ENCODE results near the gene TMEM255B.
A peak's percentile ranks its signal among the peaks of the same experiment; 100 is the strongest.
"Not testable (repeated sequence)": the region's sequence is repeated elsewhere in the genome, so short reads cannot be mapped to it uniquely, and the experiment has no call there.

Gene TMEM255B

DNA sequence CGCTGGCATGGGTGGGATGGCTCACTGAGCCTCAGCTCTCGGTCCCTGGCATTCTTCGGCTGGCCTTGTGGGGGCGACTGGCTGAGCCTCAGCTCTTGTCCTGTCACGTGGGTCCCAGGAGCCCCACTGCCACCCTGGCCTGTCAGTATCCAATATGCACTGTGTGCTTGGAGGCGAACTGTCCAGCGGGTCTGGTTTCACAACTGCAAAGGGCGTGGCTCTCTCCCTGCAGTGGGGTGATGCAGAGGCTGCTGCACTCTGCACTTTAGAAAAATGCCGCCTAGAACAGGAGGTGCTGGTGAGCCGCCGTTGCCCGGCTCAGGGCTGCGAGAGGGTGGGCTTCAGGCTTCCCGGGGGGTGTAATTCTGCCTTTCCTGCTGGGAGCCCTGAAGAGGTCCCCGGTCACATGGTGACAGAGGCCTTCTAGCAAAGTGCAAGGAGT is 17.0 kb upstream of the TMEM255B start:
- DNase-seq, result peak; percentile 29
- Mint-ChIP-seq H3K9me3 (no peaks in the 10 kb centered on the region), H3K4me1 (peaks cover 24% of the 10 kb centered on the region), H3K27ac (no peak overlapping the region), H3K4me3 (no peak overlapping the region), H3K36me3 (ENCODE audit: low read depth) (no peaks in the 10 kb centered on the region), H3K27me3 (peaks cover 19% of the 10 kb centered on the region)
- peak; percentile 64 for ATAC-seq

DNA sequence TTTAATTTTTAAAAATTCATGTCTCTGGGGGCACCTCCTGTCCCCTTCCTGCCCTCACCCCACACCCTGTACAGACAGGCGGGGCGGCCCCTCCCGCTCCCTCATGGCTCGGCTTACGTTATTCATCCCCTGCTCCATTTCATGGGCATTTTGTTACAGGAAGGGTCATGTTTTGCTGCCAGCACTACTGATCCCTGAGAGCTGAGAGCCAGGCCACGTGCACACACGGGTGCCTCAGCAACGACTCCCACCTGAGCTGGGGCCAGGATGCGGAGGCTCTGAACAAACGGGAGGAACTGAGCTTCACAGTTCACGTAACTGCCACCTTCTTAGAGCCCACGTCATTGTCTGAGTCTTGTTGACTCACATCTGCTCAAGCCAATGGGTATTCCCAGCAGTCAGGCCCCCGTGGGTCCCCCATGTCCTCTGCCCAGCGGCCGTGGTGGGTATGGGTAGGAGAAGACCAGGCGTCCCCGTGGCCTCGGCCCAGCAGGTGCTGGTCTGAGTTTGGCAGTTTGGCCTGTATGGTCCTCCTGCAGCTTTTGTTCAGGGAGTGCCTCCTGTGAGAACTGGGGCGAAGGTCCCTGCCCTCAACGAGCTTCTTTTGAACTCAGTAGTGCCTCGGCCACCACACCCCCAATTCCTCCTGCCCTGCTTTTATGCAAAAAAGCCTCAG is 16.4 kb upstream of the TMEM255B start:
- Mint-ChIP-seq H3K9me3 (no peaks in the 10 kb centered on the region), H3K27ac (no peak overlapping the region), H3K36me3 (ENCODE audit: low read depth) (no peaks in the 10 kb centered on the region), H3K4me1 (peaks cover 24% of the 10 kb centered on the region), H3K4me3 (no peak overlapping the region), H3K27me3 (peaks cover 19% of the 10 kb centered on the region)
- ATAC-seq, result peak; percentile 33
- DNase-seq, result no peak

DNA sequence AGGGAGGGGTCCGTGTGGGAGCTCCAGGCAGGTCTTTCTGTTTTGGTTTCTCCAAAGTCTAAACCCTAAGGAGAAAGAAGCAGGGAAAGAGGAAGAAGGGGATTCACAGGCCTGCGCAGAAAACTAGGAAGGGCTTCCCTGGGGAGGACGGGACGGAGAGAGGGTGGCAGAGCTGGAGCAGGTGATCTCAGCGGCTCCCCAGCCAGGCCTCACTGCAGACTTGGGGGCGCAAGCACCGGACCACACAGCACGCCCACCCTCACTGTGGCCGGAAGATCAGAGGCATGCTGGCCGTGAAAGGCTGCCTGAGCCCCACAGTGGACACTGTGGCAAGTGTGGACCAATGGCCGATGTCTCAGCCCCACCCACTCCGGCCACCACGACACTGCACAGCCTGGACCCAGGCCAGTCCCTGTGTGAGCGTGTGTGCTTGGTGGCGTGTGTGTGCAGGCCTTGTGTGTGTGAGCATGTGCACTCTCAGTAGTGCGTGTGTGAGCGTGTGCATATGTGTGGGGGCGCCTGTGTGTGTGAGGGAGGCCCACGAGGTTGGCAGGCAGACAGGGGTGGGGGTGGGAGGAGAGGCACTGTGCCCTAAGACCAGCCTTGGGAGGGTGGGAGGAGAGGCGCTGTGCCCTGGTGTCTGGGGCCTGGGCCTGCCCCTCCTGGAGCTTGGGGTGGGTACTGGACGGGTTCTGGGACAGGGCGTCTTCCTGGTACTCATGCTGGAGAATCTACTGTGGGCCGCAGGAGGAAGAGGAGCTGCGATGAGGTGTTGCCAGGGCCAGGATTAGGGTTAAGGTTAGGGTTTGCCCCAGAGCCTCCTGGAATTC is 15.4 kb upstream of the TMEM255B start:
- DNase-seq (no peak), ATAC-seq (no peak)
- Mint-ChIP-seq H3K9me3 (no peaks in the 10 kb centered on the region), H3K4me3 (no peak overlapping the region), H3K4me1 (peaks cover 24% of the 10 kb centered on the region), H3K27ac (no peak overlapping the region), H3K36me3 (ENCODE audit: low read depth) (no peaks in the 10 kb centered on the region), H3K27me3 (peaks cover 18% of the 10 kb centered on the region)

DNA sequence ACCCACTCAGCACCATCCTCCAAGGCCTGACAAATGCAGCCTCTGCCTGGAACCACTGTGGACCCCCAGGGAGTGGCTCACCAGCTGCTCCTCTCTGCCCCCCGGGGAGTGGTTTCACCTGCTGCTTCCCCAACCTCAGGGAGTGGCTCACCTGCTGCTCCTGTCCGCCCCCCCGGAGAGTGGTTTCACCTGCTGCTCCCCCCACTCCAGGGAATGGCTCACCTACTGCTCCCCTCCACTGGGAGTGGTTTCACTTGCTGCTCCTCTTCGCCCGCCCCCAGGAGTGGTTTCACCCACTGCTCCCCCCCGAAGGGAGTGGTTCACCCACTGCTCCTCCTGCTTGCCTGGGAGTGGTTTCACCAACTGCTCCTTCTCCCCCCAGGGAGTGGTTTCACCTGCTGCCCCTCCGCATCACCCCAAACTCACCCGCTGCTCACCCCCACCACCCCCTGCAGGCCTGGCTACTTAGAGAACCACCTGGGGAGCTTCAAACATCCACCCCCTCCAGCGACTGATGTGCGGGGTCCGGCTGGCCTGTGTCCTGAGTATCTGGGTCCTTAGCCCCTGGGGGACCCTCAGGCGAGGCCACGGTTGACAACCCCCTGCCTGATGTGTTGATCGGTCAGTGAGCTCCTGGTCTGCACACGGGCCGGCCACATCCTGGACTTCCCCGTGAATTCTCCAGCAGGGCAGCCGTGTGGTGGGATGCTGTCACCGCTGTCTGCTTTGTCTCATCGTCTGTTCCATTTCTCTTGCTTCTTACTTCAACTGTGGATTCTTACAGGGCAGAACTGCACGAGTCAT is 14.6 kb upstream of the TMEM255B start:
- no peak for DNase-seq
- Mint-ChIP-seq H3K9me3 (no peaks in the 10 kb centered on the region), H3K4me3 (no peak overlapping the region), H3K36me3 (ENCODE audit: low read depth) (no peaks in the 10 kb centered on the region), H3K4me1 (peaks cover 24% of the 10 kb centered on the region), H3K27ac (no peak overlapping the region), H3K27me3 (peaks cover 18% of the 10 kb centered on the region)
- ATAC-seq, result no peak

DNA sequence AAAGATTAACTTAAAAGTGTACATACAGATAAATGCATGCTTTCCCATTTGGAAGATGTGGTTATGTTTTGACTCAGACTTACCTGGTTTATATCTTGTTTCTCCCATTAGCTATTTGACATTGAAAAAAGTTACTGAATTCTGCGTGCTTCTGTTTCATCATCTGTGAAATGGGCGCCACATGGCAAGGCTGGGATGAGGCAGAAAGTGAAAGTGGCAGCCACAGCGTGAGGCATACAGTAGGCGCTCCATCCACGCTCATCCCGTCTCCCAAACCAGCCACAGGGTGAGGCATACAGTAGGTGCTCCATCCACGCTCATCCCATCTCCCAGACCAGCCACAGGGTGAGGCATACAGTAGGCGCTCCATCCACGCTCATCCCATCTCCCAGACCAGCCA is 14.0 kb upstream of the TMEM255B start:
- no peak overlapping the region for H3K27ac Mint-ChIP-seq
- ATAC-seq (no peak), DNase-seq (no peak)
- H3K27me3 Mint-ChIP-seq, result peaks cover 18% of the 10 kb centered on the region
- no peak overlapping the region for H3K4me3 Mint-ChIP-seq
- H3K4me1 Mint-ChIP-seq, result peaks cover 24% of the 10 kb centered on the region
- H3K36me3 Mint-ChIP-seq (ENCODE audit: low read depth), result no peaks in the 10 kb centered on the region
- no peaks in the 10 kb centered on the region for H3K9me3 Mint-ChIP-seq

DNA sequence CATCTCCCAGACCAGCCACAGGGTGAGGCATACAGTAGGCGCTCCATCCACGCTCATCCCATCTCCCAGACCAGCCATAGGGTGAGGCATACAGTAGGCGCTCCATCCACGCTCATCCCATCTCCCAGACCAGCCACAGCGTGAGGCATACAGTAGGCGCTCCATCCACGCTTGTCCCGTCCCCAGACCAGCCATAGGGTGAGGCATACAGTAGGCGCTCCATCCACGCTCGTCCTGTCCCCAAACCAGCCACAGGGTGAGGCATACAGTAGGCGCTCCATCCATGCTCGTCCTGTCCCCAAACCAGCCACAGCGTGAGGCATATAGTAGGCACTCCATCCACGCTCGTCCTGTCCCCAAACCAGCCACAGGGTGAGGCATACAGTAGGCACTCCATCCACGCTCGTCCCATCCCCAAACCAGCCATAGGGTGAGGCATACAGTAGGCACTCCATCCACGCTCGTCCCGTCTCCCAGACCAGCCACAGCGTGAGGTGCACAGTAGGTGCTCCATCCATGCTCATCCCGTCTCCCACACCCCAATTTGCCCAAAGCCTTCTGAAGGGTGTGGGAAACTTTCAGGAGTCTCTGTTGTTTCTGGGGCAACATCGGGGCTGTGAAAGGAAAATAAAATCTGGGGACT is 13.4 kb upstream of the TMEM255B start:
- not testable (repeated sequence) for H3K9me3 Mint-ChIP-seq; H3K4me3 Mint-ChIP-seq; DNase-seq; ATAC-seq; H3K27ac Mint-ChIP-seq; H3K36me3 Mint-ChIP-seq (ENCODE audit: low read depth)
- H3K4me1 Mint-ChIP-seq, result peaks cover 22% of the 10 kb centered on the region
- peaks cover 15% of the 10 kb centered on the region for H3K27me3 Mint-ChIP-seq

DNA sequence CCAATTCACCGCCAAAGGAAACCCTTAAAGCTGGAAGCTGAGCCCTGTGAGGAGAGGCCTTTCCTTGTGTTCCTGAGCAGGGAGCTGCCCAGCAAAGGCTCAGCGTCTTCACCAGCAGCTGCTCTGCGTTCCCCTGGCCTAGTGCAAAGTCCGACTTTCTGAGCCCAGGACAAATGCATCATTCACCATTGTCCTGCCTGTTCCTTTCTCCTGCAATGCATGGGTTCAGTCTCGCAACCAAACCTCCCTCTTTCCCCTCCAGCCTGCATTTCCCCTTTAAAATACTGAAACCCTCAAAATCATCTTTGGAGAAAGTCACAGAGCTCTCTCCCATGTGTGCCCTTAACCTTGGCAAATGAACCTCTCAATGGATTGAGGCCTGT is 12.9 kb upstream of the TMEM255B start:
- Mint-ChIP-seq H3K9me3 (peaks cover 9% of the 10 kb centered on the region), H3K36me3 (ENCODE audit: low read depth) (no peaks in the 10 kb centered on the region), H3K4me1 (peaks cover 18% of the 10 kb centered on the region), H3K4me3 (no peak overlapping the region), H3K27me3 (peaks cover 12% of the 10 kb centered on the region), H3K27ac (no peak overlapping the region)
- DNase-seq (no peak), ATAC-seq (no peak)

DNA sequence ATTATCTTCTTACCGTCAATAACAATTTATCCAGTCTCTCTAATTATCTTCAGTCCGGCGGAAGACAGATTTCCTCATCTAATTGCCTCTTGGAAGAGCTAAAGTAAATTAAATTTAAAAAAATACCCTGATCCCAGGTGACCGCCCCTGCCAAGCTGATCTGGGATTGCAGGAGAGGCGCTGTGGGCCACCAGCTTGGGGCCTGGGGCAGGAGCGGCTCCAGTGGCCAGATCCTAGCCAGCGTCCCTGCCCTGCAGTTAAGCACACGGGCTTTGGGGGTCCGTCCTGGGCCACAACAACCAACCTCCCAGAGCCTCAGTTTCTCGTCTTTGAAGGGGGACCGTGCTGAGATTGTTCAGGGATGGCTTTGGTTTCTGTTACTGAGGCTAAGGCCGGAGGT is 12.4 kb upstream of the TMEM255B start:
- peaks cover 11% of the 10 kb centered on the region for H3K9me3 Mint-ChIP-seq
- H3K4me1 Mint-ChIP-seq, result peaks cover 13% of the 10 kb centered on the region
- no peak overlapping the region for H3K27ac Mint-ChIP-seq
- peaks cover 8% of the 10 kb centered on the region for H3K27me3 Mint-ChIP-seq
- DNase-seq, result no peak
- no peaks in the 10 kb centered on the region for H3K36me3 Mint-ChIP-seq (ENCODE audit: low read depth)
- no peak for ATAC-seq
- H3K4me3 Mint-ChIP-seq, result no peak overlapping the region

DNA sequence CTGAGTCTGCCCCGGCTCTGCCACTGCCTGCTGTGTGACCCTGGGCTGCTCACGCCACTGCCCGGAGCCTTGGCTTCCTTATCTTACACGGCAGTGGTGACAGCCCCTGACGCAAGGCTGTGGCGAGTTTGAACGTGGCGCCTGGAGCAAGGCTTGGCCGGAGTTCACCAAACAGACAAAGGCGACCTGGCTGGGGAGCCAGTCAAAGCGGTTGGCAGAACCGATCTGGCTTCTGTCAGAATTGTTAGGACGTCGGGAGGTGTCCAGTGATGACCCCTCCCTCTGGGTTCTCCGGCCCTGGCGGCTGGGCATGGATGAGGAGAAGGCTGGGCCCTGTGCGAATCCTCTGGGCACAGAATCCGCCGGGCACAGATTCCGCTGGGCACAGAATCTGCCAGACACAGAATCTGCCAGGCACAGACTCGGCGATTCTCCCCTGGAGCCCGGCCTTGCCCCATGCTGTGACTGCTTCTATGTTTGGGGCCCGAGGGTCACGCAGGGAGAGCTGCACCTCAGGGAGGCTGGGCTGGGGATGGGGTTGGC is 11.7 kb upstream of the TMEM255B start:
- peaks cover 11% of the 10 kb centered on the region for H3K9me3 Mint-ChIP-seq
- H3K27me3 Mint-ChIP-seq, result peaks cover 6% of the 10 kb centered on the region
- no peak overlapping the region for H3K4me3 Mint-ChIP-seq
- ATAC-seq, result no peak
- no peak overlapping the region for H3K27ac Mint-ChIP-seq
- DNase-seq, result no peak
- H3K4me1 Mint-ChIP-seq, result peaks cover 6% of the 10 kb centered on the region
- H3K36me3 Mint-ChIP-seq (ENCODE audit: low read depth), result no peaks in the 10 kb centered on the region

DNA sequence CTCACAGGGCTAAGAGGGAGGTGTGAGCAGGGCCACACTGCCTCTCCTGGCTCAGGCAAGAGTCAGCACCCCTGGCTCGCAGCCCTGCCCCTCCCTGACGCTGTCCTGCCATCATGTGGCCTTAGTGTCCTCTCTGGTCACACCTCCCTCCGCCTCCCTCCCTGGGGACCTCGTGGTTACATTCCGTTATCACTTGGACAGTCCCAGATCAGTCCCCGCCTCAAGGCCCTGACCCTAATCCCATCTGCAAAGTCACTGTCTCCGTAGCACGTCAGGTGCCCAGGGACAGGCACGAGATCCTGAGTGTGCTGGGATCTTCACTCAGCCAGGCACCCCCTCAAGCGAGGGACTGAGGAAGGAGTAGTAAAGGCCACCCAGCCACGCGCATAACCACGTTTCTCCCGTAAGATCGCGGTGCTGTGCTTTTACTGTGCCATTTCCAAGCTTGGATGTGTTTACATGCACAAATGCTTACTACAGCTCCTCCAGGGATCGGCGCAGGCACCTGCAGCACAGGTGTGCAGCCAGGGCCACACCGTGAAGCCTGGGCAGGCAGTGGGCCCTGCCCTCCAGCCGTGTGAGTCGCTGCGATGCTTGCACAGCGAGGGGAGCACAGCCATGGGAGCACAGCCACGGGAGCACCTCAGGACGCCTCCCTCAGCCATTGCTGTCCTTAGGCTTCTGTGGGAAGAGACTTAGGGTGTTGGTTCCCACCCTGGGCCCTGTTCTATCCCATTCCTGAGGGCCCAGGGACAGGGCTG is 10.7 kb upstream of the TMEM255B start:
- H3K27me3 Mint-ChIP-seq, result peaks cover 1% of the 10 kb centered on the region
- H3K4me1 Mint-ChIP-seq, result peaks cover 2% of the 10 kb centered on the region
- H3K9me3 Mint-ChIP-seq, result peaks cover 11% of the 10 kb centered on the region
- H3K4me3 Mint-ChIP-seq, result no peak overlapping the region
- ATAC-seq (no peak), DNase-seq (no peak)
- H3K36me3 Mint-ChIP-seq (ENCODE audit: low read depth), result no peaks in the 10 kb centered on the region
- no peak overlapping the region for H3K27ac Mint-ChIP-seq

DNA sequence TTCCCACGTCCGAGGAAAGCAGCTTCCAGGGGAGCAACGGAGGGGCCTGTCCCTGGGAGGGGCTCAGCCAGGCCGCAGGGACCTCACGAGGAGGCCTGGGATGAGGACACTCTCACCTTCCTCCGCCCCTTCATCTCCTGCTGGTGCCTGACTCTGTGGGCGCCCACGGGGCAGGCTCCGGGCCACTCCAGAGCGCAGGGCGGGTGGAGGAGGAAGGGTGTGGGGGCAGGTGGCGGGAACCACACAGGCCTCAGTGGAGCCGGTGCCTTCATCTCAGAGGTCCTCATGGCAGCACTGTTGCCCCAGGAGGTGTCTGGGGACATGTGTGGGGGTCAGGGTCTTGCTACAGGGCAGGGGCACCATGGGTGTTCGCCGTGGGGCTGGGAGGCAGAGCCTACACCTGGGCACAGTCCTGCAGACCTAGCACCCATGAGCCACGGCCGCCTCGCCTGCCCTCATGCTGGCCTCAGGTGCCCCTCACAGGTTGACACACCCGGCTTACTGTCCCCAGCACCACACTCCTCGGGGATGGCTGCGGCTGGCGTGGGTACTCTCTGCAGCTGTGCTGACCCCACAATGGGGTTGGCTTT is 10.1 kb upstream of the TMEM255B start:
- Mint-ChIP-seq H3K27ac (no peak overlapping the region), H3K27me3 (no peaks in the 10 kb centered on the region), H3K4me3 (no peak overlapping the region), H3K4me1 (peaks cover 2% of the 10 kb centered on the region), H3K36me3 (ENCODE audit: low read depth) (no peaks in the 10 kb centered on the region), H3K9me3 (peaks cover 11% of the 10 kb centered on the region)
- ATAC-seq, result no peak
- no peak for DNase-seq

DNA sequence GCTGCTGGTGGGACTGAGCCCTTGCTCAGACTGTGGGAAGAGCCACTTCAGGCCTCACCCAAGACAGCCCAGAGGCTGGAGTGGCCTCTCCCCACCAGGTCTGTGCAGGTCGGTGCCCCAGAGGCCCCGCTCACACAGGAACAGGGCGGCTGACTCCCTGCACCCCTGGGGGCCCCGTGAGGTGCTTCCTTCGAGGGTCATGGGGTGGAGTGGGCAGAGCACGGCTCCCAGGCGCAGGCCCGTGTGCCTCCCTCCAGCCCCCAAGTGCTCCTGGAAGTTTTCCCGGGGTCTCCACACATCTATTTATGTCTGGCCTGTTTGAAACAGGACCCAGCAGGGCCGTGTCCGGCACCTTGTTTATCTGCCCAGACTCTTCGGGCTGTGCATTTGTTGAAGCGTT is 9.5 kb upstream of the TMEM255B start:
- no peak for ATAC-seq
- peaks cover under 1% of the 10 kb centered on the region for H3K27me3 Mint-ChIP-seq
- no peaks in the 10 kb centered on the region for H3K36me3 Mint-ChIP-seq (ENCODE audit: low read depth)
- peaks cover 2% of the 10 kb centered on the region for H3K4me1 Mint-ChIP-seq
- H3K4me3 Mint-ChIP-seq, result no peak overlapping the region
- peaks cover 11% of the 10 kb centered on the region for H3K9me3 Mint-ChIP-seq
- no peak overlapping the region for H3K27ac Mint-ChIP-seq
- DNase-seq, result no peak

DNA sequence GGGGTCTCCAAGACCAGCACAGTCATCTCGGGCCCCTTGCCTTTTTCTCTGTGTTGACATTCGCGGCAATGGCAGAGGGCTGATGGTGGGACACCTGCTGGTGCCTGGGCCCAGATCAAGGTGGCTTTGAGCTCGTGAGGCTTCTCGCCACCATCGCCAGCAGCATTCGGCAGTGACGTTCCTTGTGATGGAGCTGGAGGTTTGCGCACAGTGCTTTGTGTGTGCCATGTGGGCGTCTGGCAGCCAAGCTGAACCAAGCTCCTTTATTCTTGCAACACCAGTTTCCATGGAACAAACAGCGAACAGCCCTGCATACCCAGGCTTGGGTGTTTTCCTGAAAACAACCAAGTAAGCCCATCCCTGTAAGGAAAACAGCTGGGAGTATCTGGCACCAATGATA is 9.1 kb upstream of the TMEM255B start:
- H3K4me1 Mint-ChIP-seq, result no peaks in the 10 kb centered on the region
- no peak overlapping the region for H3K4me3 Mint-ChIP-seq
- ATAC-seq (no peak), DNase-seq (no peak)
- peaks cover 5% of the 10 kb centered on the region for H3K27me3 Mint-ChIP-seq
- H3K27ac Mint-ChIP-seq, result no peak overlapping the region
- no peaks in the 10 kb centered on the region for H3K36me3 Mint-ChIP-seq (ENCODE audit: low read depth)
- H3K9me3 Mint-ChIP-seq, result peaks cover 11% of the 10 kb centered on the region

Measured in activated naive CD8-positive, alpha-beta T cell treated with anti-CD3 and anti-CD28 coated beads, Interleukin-2, amount 50 U/mL, for 24 hours (primary cell).